IPS-11a (cell line): ENCODE data around the gene XYLB.
"Not testable (repeated sequence)": the region's sequence is repeated elsewhere in the genome, so short reads cannot be mapped to it uniquely, and the experiment has no call there.

Experiments
- H3K4me3 ChIP-seq: one replicate; pipeline ENCODE4 v1.5.1; 2013; ENCODE audit warnings: low read depth, low read length, control low read depth

Gene XYLB

GRCh38 chr3:38346587-38347410, at the start of gene XYLB:
TSS of gene XYLB (plus strand) at chr3:38346785. CDS start at chr3:38346869, 84 bp downstream.
- H3K4me3 ChIP-seq, result peak within 1 kb of the TSS; percentile 56

GRCh38 chr3:38297053-38297452, 49.5 kb upstream of the XYLB start:
- H3K4me3 ChIP-seq, result not testable (repeated sequence)

GRCh38 chr3:38297537-38297936, 49.0 kb upstream of the XYLB start:
- no peak overlapping the region for H3K4me3 ChIP-seq

GRCh38 chr3:38297947-38298711, 48.5 kb upstream of the XYLB start:
- no peak overlapping the region for H3K4me3 ChIP-seq

DNA sequence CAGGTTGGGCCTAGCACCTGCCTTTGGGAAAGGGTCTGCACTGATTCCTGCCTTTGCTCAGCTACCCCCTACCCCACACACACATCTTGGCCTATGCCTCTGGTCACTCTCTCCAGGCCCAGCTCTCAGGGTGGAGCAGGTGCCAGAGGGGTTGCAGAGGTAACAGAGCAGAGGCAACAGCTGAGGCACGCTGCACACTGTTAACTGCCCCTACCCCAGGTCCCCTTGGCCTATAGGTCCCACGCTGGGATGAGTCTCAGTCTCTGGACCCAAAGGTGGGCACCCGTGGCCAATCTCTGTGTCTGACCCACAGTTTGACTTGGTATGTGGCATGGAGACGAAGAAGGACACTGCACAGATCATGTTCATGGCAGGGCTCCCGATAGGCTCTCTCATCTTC, 39.6 kb upstream of the XYLB start:
- H3K4me3 ChIP-seq, result no peak overlapping the region

DNA sequence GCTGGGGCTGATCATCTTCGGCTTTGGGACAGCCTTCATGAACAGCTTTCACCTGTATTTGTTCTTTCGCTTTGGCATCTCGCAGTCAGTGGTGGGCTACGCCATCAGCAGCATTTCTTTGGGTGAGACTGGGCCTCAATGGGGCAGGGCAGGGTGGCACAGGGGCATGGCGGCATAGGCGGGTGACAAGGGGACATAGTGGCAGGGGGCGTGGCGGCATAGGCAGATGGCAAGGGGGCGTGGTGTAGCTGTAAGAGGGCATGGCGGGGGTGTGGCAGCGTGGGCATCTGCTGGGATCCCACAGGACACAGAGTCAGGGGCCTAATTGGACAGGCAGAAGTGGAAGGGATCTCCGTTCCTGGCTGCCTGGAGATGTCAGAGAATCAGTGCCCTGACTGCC, 39.0 kb upstream of the XYLB start:
- H3K4me3 ChIP-seq, result no peak overlapping the region

- H3K4me3 ChIP-seq, result no peak overlapping the region
These were observed 38.1 kb upstream of the XYLB start for GRCh38 chr3:38308456-38308855.

GRCh38 chr3:38311476-38311875, 35.1 kb upstream of the XYLB start:
- no peak overlapping the region for H3K4me3 ChIP-seq

DNA sequence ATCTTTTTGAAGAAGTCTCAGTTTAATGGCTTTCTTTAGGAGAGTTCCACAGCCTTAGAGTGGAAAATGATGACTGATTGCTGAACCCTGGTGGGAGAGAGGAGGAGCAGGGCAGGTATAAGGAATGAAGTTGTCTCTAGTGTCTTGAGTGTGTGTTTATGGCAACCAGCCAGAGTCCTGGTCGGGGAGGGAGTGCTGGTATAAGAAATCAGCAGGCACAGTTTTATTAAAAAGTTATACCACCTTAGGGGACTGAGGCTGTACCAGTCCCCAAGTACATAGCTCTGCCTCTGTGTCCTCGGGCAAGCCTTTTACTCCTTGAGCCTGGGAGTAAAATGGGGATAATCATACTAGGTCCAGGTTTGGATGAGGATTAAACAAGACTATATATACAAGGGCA, 34.6 kb upstream of the XYLB start:
- no peak overlapping the region for H3K4me3 ChIP-seq

- no peak overlapping the region for H3K4me3 ChIP-seq
These were observed 34.2 kb upstream of the XYLB start for GRCh38 chr3:38312356-38312755.

DNA sequence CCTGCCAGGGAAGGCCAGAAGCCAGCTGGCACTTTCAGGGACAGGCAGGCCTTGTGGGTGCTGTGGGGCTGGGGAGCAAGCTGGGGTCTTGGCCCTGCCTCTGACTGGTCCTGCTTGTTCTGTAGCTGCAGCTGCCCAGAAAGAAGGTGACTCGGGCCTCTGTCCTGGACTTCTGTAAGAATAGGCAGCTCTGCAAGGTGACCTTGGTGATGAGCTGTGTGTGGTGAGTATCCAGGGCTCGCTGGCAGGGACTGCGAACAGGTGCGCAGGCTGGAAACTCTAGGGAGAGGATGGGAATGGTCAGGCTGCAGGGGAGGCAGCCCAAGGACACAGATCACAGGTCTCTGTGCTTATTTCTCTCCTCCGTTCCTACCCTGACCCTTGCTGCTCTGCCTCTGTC, 33.3 kb upstream of the XYLB start:
- H3K4me3 ChIP-seq, result no peak overlapping the region

- no peak overlapping the region for H3K4me3 ChIP-seq
These were observed 32.9 kb upstream of the XYLB start for GRCh38 chr3:38313695-38314094.

- no peak overlapping the region for H3K4me3 ChIP-seq
These were observed 32.3 kb upstream of the XYLB start for GRCh38 chr3:38314112-38314763.

- no peak overlapping the region for H3K4me3 ChIP-seq
These were observed 31.7 kb upstream of the XYLB start for GRCh38 chr3:38314764-38315487.

- H3K4me3 ChIP-seq, result no peak overlapping the region
These were observed 30.9 kb upstream of the XYLB start for GRCh38 chr3:38315488-38316230.

DNA sequence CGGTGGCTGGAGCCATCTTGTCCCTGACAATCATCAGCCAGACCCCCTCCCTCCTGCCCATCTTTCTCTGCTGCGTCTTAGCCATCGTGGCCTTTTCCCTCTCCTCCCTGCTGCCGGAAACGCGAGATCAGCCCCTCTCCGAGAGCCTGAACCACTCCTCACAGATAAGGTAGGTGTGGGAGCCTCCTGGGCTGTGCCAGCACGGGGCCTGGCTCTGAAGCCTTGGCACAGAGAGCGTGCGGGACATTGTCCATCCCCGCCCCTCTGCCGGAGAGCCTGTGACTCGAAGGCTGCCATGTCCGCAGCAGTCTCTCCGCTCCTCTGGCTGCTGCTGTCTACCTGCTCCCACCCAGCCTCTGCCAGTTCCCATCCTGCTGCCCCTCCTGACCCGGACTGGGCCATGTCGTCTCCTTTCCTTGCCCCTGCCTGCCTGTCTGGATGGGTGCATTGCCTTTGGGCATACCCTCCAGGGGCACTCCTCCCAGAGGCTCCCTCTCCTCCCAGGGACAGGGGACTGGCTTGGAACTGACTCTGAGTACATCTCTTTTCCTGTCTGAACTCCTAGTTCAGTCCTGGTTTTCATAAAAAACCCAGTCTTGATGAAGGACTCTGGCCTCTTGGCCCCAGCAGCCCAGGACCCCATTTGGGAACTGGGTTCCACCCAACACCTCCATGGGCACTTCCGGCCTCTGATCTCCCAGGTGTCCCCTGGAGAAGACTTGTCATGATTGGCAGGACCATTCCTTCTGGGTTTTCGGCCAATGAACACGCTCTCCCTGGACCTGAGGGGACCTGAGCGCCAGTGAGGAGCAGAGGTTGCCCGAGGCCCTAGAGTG, 30.0 kb upstream of the XYLB start:
- H3K4me3 ChIP-seq, result no peak overlapping the region

DNA sequence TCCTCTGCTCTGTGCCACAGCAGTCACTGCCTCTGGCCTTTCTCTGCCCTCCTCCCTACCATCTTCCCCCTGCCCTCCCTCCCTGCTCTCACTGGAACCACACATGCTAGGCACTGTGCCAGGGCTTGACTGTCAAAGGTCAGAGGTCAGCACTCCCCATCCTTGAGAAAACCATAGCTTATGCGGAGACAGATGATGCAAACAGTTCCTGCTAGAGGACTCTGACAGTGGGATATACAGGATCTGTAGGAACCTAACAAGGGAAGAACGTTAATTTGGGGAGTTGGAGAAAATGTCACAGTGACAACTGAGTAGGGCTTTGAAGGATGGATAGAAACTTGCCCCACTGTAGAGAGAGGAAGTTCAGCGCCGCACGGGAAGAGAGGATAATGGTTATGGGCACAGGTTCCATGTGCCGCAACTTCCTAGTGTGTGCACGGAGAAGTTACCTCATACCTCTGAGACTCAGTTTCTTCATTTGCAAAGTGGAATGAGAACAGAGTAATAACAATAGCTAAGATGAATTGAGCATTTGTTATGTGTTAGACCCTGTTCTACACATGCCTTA, 29.3 kb upstream of the XYLB start:
- H3K4me3 ChIP-seq, result no peak overlapping the region

GRCh38 chr3:38318766-38319671, 27.6 kb upstream of the XYLB start:
- no peak overlapping the region for H3K4me3 ChIP-seq
